ENCODE results near the gene TNKS1BP1.

TNKS1BP1 gene

DNA sequence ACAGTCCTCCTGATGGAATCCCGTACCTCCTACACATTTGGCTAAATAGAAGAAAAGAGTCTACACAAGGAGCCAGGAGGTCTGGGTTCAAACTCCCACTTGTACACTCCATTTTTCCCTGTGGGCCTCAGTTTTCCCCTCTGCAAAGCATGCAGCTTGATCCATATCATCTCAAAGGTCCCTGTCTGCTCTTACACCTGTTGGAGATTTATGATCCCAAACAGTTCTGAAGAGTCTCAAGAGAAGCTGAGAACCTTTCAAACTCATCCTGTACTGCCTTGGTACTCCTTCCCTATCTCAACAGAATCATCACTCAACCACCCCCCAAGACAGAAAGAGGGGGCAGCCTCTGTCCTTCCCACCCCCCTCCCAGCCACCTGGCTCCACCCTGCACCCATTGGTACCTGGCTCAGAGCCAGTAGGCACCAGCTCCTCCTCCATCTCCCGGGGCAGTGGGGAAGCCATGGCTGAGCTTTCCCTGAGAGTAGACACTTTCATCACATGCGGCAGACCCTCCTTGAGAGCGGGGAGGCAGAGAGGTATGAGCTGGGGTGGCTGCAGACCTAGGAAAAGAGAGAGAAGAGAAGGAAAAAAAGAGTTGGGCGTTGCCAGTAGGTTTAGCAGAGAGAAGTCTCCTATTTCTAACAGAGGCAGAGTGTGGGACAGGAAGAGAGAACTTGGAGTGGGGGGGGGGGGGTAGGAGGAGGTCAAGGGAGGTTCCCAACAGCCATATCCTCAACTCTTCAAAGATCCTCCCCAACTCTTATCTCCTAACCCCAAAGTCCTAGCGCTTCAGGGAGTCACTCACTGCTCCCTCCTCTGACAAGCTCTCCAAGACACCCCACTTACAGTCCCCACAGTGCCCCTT lies 3.1 kb downstream of the TNKS1BP1 start:
- no peak overlapping the region for H2AFZ ChIP-seq (ENCODE audit: low read depth, low read length)
- H3K36me3 ChIP-seq (ENCODE audit: insufficient read depth, low read length) = peaks cover 52% of the 10 kb centered on the region
- H3K4me1 ChIP-seq (ENCODE audit: insufficient read depth, low read length) = peaks cover 42% of the 10 kb centered on the region
- H3K27me3 ChIP-seq (ENCODE audit: insufficient read depth, low read length) = no peaks in the 10 kb centered on the region
- peak overlapping the region; percentile 20 for H3K4me3 ChIP-seq (ENCODE audit: low read length)
- no peaks in the 10 kb centered on the region for H3K9me3 ChIP-seq (ENCODE audit: low read length)

- peaks cover 42% of the 10 kb centered on the region for H3K4me1 ChIP-seq (ENCODE audit: insufficient read depth, low read length)
- no peak overlapping the region for H3K4me3 ChIP-seq (ENCODE audit: low read length)
- H2AFZ ChIP-seq (ENCODE audit: low read depth, low read length) = no peak overlapping the region
- no peaks in the 10 kb centered on the region for H3K27me3 ChIP-seq (ENCODE audit: insufficient read depth, low read length)
- no peaks in the 10 kb centered on the region for H3K9me3 ChIP-seq (ENCODE audit: low read length)
- peaks cover 52% of the 10 kb centered on the region for H3K36me3 ChIP-seq (ENCODE audit: insufficient read depth, low read length)
These were observed 3.9 kb downstream of the TNKS1BP1 start for GRCh38 chr11:57320719-57321387.

- Histone ChIP-seq H2AFZ (ENCODE audit: low read depth, low read length) (no peak overlapping the region), H3K4me3 (ENCODE audit: low read length) (no peak overlapping the region), H3K27me3 (ENCODE audit: insufficient read depth, low read length) (no peaks in the 10 kb centered on the region), H3K9me3 (ENCODE audit: low read length) (no peaks in the 10 kb centered on the region), H3K36me3 (ENCODE audit: insufficient read depth, low read length) (peaks cover 53% of the 10 kb centered on the region), H3K4me1 (ENCODE audit: insufficient read depth, low read length) (peaks cover 42% of the 10 kb centered on the region)
These were observed 4.6 kb downstream of the TNKS1BP1 start for GRCh38 chr11:57320067-57320718.

- Histone ChIP-seq H3K27me3 (ENCODE audit: insufficient read depth, low read length) (no peaks in the 10 kb centered on the region), H3K9me3 (ENCODE audit: low read length) (no peaks in the 10 kb centered on the region), H3K36me3 (ENCODE audit: insufficient read depth, low read length) (peaks cover 71% of the 10 kb centered on the region), H3K4me1 (ENCODE audit: insufficient read depth, low read length) (peaks cover 38% of the 10 kb centered on the region), H3K4me3 (ENCODE audit: low read length) (no peak overlapping the region), H2AFZ (ENCODE audit: low read depth, low read length) (no peak overlapping the region)
These were observed 6.6 kb downstream of the TNKS1BP1 start for GRCh38 chr11:57318178-57318577.

DNA sequence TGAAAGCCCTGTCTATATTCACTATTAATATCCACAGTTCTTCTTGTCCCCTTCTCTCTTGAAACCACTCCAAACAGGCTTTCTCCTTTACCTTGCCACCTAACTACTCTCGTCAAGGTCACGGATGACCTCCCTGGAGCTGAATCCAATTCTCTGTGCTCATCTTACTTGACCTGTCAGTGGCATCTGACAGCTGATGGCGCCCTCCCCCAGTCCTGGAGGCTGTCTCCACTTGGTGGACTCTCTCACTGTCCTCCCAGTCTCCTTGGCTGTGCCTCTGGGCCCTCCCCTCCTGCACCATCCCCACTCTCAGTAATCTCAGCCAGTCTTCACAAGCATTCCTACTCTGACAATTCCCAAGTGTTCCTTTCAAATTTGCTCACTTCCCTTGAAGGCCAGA lies 8.7 kb downstream of the TNKS1BP1 start:
- H3K4me1 ChIP-seq (ENCODE audit: insufficient read depth, low read length) = peaks cover 22% of the 10 kb centered on the region
- no peak overlapping the region for H3K4me3 ChIP-seq (ENCODE audit: low read length)
- no peaks in the 10 kb centered on the region for H3K9me3 ChIP-seq (ENCODE audit: low read length)
- H3K27me3 ChIP-seq (ENCODE audit: insufficient read depth, low read length) = no peaks in the 10 kb centered on the region
- H2AFZ ChIP-seq (ENCODE audit: low read depth, low read length) = no peak overlapping the region
- H3K36me3 ChIP-seq (ENCODE audit: insufficient read depth, low read length) = peaks cover 82% of the 10 kb centered on the region

DNA sequence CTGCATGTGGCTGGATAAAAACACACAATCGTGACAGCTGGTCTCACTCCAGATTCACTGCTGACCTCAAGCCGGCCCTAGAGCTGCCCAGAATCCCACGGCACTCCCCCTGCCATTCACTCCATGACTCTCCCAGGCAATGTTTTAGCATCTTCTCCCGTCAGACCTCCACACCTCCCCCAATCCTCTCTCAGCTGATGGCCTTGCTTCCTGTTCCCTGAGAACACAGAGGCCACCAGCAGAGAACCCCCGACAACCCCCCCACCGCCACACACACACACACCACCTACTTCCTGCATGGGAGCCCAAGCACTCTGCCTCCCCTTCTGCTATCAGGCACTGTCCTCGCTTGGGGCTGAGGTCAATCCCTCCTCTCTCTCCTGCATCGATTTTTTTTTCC lies 9.3 kb downstream of the TNKS1BP1 start:
- Histone ChIP-seq H2AFZ (ENCODE audit: low read depth, low read length) (no peak overlapping the region), H3K4me1 (ENCODE audit: insufficient read depth, low read length) (peaks cover 22% of the 10 kb centered on the region), H3K4me3 (ENCODE audit: low read length) (no peak overlapping the region), H3K27me3 (ENCODE audit: insufficient read depth, low read length) (no peaks in the 10 kb centered on the region), H3K36me3 (ENCODE audit: insufficient read depth, low read length) (peaks cover 83% of the 10 kb centered on the region), H3K9me3 (ENCODE audit: low read length) (no peaks in the 10 kb centered on the region)

DNA sequence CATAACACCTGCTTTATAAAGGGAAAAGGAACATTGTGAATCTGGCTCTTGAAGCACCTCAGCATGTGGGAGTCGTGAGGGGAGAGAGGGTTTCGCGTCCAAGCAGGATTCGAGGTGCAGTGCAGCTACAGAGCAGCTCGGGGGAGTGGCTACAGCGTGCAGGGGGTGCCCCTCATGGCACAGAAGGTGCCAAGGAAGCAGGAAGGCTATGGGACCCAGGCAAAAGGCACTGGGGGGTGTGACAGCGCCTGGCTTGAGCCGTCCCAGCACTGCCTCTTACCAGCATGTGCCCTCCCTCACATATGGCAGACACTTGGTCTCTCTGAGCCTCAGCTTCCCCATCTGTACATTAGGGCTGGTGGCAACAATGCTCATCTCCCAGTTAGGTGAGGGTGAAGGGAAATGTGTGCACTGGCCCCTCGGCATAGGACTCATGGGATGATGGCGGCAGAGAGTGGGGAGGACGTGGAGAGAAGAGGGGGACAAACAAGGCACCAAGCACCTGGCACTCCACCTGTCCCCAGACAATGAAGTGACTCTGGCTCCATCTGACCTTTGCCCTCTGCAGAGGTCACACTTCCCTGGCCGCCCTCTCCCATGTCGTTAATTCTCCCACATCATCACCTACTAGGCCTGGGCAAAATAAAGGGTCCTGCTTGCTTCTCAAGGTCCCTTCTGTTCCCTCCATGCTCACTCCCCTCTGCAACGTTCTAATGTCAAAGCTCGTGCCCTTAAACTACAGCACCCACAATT lies 10.4 kb downstream of the TNKS1BP1 start:
- Histone ChIP-seq H3K36me3 (ENCODE audit: insufficient read depth, low read length) (peaks cover 85% of the 10 kb centered on the region), H3K9me3 (ENCODE audit: low read length) (no peaks in the 10 kb centered on the region), H3K27me3 (ENCODE audit: insufficient read depth, low read length) (no peaks in the 10 kb centered on the region), H3K4me3 (ENCODE audit: low read length) (no peak overlapping the region), H2AFZ (ENCODE audit: low read depth, low read length) (no peak overlapping the region), H3K4me1 (ENCODE audit: insufficient read depth, low read length) (peaks cover 22% of the 10 kb centered on the region)

- peaks cover 88% of the 10 kb centered on the region for H3K36me3 ChIP-seq (ENCODE audit: insufficient read depth, low read length)
- no peak overlapping the region for H3K4me3 ChIP-seq (ENCODE audit: low read length)
- peaks cover 22% of the 10 kb centered on the region for H3K4me1 ChIP-seq (ENCODE audit: insufficient read depth, low read length)
- H3K27me3 ChIP-seq (ENCODE audit: insufficient read depth, low read length) = no peaks in the 10 kb centered on the region
- no peaks in the 10 kb centered on the region for H3K9me3 ChIP-seq (ENCODE audit: low read length)
- H2AFZ ChIP-seq (ENCODE audit: low read depth, low read length) = no peak overlapping the region
These were observed 11.0 kb downstream of the TNKS1BP1 start for GRCh38 chr11:57313788-57314135.

DNA sequence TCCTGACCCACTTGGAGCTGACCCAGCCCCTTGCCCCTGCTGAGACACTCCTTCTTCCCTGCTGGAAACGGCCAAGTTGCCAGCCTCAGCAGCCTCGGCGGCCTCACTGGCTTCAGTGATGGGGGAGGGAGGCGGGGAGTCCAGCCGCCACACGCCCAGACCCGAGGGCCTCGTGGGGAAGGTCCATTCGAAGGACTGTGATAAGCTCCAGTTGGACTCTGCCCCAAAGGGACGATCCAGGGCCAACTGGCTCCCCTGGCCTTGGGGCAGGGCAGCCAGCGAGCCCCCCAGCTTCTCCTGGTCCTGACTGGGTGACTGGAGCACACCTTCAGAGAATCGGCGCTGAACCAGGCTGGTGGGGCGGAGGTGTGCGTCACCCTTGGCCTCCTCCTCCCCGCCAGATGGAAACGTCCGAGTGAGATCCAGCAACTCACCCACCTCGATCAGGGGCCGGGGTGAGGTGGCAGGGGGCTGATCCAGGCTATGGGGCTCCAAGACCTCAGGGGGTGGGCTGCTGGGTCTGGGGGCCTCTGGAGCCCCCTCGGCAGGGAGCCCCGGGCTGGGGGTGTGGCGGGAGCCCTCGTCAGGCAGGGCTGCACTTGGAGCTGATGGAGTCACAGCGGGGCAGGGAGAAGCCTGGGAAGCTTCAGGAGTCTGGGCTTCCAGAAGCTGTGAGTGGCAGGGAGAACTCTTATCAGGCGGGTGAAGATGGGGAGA lies 11.5 kb downstream of the TNKS1BP1 start:
- Histone ChIP-seq H3K27me3 (ENCODE audit: insufficient read depth, low read length) (no peaks in the 10 kb centered on the region), H3K36me3 (ENCODE audit: insufficient read depth, low read length) (peaks cover 89% of the 10 kb centered on the region), H2AFZ (ENCODE audit: low read depth, low read length) (no peak overlapping the region), H3K4me3 (ENCODE audit: low read length) (no peak overlapping the region), H3K4me1 (ENCODE audit: insufficient read depth, low read length) (peaks cover 22% of the 10 kb centered on the region), H3K9me3 (ENCODE audit: low read length) (no peaks in the 10 kb centered on the region)

GRCh38 chr11:57312511-57313021 lies 12.2 kb downstream of the TNKS1BP1 start:
- Histone ChIP-seq H2AFZ (ENCODE audit: low read depth, low read length) (no peak overlapping the region), H3K4me3 (ENCODE audit: low read length) (no peak overlapping the region), H3K27me3 (ENCODE audit: insufficient read depth, low read length) (no peaks in the 10 kb centered on the region), H3K36me3 (ENCODE audit: insufficient read depth, low read length) (peaks cover 85% of the 10 kb centered on the region), H3K9me3 (ENCODE audit: low read length) (no peaks in the 10 kb centered on the region), H3K4me1 (ENCODE audit: insufficient read depth, low read length) (peaks cover 22% of the 10 kb centered on the region)

- Histone ChIP-seq H3K27me3 (ENCODE audit: insufficient read depth, low read length) (no peaks in the 10 kb centered on the region), H3K4me3 (ENCODE audit: low read length) (no peak overlapping the region), H3K9me3 (ENCODE audit: low read length) (no peaks in the 10 kb centered on the region), H2AFZ (ENCODE audit: low read depth, low read length) (no peak overlapping the region), H3K4me1 (ENCODE audit: insufficient read depth, low read length) (peaks cover 17% of the 10 kb centered on the region), H3K36me3 (ENCODE audit: insufficient read depth, low read length) (peaks cover 77% of the 10 kb centered on the region)
These were observed 13.4 kb downstream of the TNKS1BP1 start for GRCh38 chr11:57311109-57311936.

All from neuron (in vitro differentiated cells).